Endothelial cell (in vitro differentiated cells): ENCODE results near the gene GALNT5. TPM values are rescaled to one million over a fixed set of nuclear protein-coding genes. Genes with fewer than 3 reads are reported as not detected.

Experiments used
- DNase-seq: peaks from one replicate; pipeline ENCODE4 v3.0.0; 2021; ENCODE audit warnings: low spot score
- H3K27ac Mint-ChIP-seq: one replicate; pipeline ENCODE4 v1.8.0; 2021; ENCODE audit warnings: mixed read lengths, inconsistent platforms; ENCODE audit not compliant: unreplicated experiment
- H3K27me3 Mint-ChIP-seq: one replicate; pipeline ENCODE4 v1.8.0; 2021; ENCODE audit warnings: mild to moderate bottlenecking, moderate library complexity, mixed read lengths, inconsistent platforms; ENCODE audit not compliant: unreplicated experiment
- H3K36me3 Mint-ChIP-seq: one replicate; pipeline ENCODE4 v1.8.0; 2021; ENCODE audit warnings: mild to moderate bottlenecking, low read depth, mixed read lengths, inconsistent platforms; ENCODE audit not compliant: unreplicated experiment
- H3K4me1 Mint-ChIP-seq: one replicate; pipeline ENCODE4 v1.8.0; 2021; ENCODE audit warnings: mild to moderate bottlenecking, mixed read lengths, inconsistent platforms; ENCODE audit not compliant: unreplicated experiment
- H3K4me3 Mint-ChIP-seq: one replicate; pipeline ENCODE4 v1.8.0; 2021; ENCODE audit warnings: mild to moderate bottlenecking, mixed read lengths, inconsistent platforms; ENCODE audit not compliant: unreplicated experiment
- H3K9me3 Mint-ChIP-seq: one replicate; pipeline ENCODE4 v1.8.0; 2021; ENCODE audit warnings: mixed read lengths, inconsistent platforms; ENCODE audit not compliant: unreplicated experiment
- total RNA-seq: library from RNA; stranded (reverse); fragmentation: NEBNext Ultra II Directional; extraction: Animal tissue kit (Norgen Biotek cat#: 25700); gene quantifications from one replicate; pipeline ENCODE4 v1.2.1, GENCODE V29; 2021; ENCODE audit not compliant: unreplicated experiment
- TF ChIP-seq, protein P1 (sequence below): fragments of 200-600 bp; sonication (generic); IDR thresholded peaks from one replicate; pipeline ENCODE4 v1.5.0; 2021; ENCODE audit warnings: antibody characterized with exemption; ENCODE audit not compliant: unreplicated experiment

Gene GALNT5
- total RNA-seq, 1 donor from 2014 or later, result 0.15 TPM

DNA sequence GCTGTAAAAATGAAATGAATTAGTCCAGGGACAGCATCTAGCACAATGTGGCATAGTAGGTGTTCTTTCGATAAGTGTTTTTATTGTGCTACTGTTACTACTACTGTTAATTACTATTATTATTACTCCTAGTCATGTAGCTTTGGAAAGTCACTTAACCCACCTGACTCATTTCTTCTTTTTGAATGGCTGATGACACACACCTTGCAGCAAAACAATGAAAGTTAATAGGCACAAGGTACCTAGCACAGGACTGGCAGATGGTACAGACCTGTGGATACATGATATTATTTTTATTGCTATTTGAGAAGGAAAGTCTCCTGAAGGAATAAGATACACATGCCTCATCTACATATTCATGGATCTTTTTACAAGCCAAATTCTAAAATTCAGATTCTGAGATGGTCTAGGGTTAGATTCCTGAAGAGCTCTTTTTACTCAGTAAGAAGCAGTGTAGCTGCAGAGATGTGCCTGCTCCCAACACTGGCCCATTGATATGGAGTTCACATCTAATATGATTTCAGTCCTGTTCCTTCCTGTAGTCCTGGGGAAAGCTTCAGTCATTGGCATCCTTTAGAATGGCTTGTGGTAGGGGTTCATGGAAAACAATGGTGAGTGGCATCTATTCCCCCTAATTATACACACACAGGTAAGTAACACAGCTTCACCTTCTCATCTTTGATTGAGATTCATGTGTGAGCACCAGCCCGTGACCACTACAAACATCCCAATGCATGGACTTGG, 76.0 kb downstream of the GALNT5 start:
- H3K27me3 Mint-ChIP-seq, result no peaks in the 10 kb centered on the region

DNA sequence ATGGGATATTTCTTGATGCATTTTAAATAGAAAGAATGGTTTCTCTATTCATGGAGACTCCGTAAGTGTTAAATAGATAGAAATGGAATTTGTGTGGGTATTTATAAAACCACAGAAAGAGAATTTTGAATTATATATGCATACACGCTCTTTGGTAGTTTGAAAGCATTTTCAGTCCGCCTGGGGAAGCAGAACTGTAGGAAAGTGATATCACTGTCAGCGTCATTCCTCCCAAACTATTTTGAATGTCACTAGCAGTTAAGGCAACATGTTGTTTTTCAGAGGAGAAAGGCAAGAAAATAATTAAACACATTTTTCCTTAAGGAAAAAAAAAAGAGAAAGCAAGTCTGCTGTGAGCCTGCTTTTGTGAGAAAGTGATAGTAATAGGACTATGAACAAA, 76.8 kb downstream of the GALNT5 start:
- TF ChIP-seq, protein P1, sequence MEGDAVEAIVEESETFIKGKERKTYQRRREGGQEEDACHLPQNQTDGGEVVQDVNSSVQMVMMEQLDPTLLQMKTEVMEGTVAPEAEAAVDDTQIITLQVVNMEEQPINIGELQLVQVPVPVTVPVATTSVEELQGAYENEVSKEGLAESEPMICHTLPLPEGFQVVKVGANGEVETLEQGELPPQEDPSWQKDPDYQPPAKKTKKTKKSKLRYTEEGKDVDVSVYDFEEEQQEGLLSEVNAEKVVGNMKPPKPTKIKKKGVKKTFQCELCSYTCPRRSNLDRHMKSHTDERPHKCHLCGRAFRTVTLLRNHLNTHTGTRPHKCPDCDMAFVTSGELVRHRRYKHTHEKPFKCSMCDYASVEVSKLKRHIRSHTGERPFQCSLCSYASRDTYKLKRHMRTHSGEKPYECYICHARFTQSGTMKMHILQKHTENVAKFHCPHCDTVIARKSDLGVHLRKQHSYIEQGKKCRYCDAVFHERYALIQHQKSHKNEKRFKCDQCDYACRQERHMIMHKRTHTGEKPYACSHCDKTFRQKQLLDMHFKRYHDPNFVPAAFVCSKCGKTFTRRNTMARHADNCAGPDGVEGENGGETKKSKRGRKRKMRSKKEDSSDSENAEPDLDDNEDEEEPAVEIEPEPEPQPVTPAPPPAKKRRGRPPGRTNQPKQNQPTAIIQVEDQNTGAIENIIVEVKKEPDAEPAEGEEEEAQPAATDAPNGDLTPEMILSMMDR, result no peak
- Mint-ChIP-seq H3K9me3 (no peaks in the 10 kb centered on the region), H3K27me3 (no peaks in the 10 kb centered on the region), H3K36me3 (no peaks in the 10 kb centered on the region), H3K4me3 (no peak overlapping the region), H3K4me1 (no peaks in the 10 kb centered on the region), H3K27ac (no peak overlapping the region)
- no peak for DNase-seq

More for the DNA sequence above, 76.0 kb downstream of the GALNT5 start:
- no peak overlapping the region for H3K4me3 Mint-ChIP-seq
- DNase-seq, result no peak
- no peaks in the 10 kb centered on the region for H3K9me3 Mint-ChIP-seq
- H3K4me1 Mint-ChIP-seq, result no peaks in the 10 kb centered on the region
- H3K27ac Mint-ChIP-seq, result no peak overlapping the region
- TF ChIP-seq, protein P1, result no peak
- no peaks in the 10 kb centered on the region for H3K36me3 Mint-ChIP-seq

DNA sequence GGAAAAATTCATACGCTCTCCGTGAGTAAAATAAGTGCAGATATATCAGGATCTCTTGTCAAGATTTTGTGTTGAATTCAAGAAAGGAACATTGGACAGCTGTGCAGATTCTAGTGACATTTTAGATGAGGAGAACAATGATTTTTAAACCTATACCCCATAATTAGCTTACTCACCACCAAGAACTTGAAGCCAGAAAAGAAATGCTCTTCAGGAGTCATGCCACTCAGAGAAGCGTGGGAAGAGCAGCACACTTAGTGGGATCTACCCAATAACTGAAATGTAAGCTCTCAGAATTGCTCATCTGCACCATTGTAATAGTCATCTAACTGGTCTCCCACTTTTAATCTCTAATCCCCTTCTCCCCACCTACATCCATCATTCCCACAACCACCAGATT, 77.3 kb downstream of the GALNT5 start:
- H3K4me3 Mint-ChIP-seq, result no peak overlapping the region
- no peaks in the 10 kb centered on the region for H3K36me3 Mint-ChIP-seq
- H3K27ac Mint-ChIP-seq, result no peak overlapping the region
- DNase-seq, result no peak
- H3K4me1 Mint-ChIP-seq, result no peaks in the 10 kb centered on the region
- H3K27me3 Mint-ChIP-seq, result no peaks in the 10 kb centered on the region
- H3K9me3 Mint-ChIP-seq, result no peaks in the 10 kb centered on the region
- TF ChIP-seq, protein P1, result no peak

DNA sequence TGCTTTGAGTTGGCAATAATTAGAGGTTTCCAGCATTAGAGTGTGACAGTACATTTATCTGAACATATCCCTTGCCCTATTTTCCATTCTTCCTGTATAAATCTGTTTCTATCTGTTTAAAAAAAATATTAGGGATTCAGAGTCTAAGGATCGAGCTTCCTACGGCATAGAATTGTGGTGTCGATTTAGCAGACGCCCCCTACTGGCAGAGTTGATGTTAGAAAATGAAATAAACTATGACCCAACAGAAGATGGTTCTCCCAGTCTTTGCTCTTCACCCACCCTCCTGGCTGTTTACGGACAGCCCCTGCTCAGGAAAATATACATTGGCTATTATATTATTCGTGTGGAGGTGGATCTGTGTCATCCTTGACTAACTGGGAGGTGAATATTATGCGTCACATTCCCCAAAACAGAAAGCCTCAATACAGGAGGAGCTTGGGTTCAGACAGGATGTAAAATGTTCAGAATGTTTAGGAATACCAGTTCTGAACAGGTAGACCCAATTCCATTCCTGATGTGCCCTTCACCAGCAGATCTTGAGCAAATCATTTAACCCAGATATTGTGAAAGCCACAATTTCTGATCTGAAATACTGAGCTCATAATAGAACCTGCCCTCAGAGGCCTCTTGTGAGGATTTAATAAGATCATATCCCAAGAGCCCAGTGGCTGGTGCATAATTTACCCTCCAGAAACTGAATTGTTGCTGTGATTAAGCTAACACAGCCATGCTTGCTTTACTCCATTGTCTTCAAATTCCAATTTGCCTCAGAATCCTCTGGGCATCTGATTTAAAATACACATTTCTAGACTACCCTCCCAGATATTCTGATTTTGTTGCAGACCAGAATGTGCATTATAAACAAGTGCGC, 78.9 kb downstream of the GALNT5 start:
- Mint-ChIP-seq H3K4me3 (no peak overlapping the region), H3K27ac (no peak overlapping the region), H3K4me1 (no peaks in the 10 kb centered on the region), H3K9me3 (no peaks in the 10 kb centered on the region), H3K27me3 (no peaks in the 10 kb centered on the region), H3K36me3 (no peaks in the 10 kb centered on the region)
- TF ChIP-seq, protein P1, result peak; percentile 90
- peak; percentile 55 for DNase-seq

DNA sequence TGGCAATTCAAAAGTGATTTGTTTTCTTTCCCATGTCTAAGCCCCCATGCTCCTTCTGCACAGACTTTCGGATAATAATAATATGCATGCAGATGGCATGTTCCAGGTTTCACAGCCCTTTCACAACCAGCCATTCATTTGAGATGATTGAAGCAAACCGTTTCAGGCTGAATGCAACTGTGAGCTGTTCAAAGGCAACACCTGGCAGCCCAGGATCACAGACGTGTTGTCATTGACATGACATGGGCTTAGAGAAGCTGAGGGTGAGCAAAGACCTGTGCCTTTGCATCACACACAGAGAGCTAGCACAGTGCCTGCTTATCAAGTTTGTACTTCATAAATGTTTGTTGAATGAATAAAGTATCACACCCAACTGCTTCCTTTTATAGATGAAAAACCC, 80.5 kb downstream of the GALNT5 start:
- H3K4me1 Mint-ChIP-seq, result no peaks in the 10 kb centered on the region
- no peak overlapping the region for H3K27ac Mint-ChIP-seq
- H3K27me3 Mint-ChIP-seq, result peaks cover 2% of the 10 kb centered on the region
- no peaks in the 10 kb centered on the region for H3K9me3 Mint-ChIP-seq
- no peaks in the 10 kb centered on the region for H3K36me3 Mint-ChIP-seq
- H3K4me3 Mint-ChIP-seq, result no peak overlapping the region
- DNase-seq, result no peak
- TF ChIP-seq, protein P1, result no peak
